GM18511 (cell line): ENCODE results near the gene PHLDB3.
A peak's percentile ranks its signal among the peaks of the same experiment; 100 is the strongest.
"Not testable (repeated sequence)": the region's sequence is repeated elsewhere in the genome, so short reads cannot be mapped to it uniquely, and the experiment has no call there.

ENCODE experiments used
- ATAC-seq: cut with Tn5 transposase; IDR thresholded peaks from one replicate; pipeline ENCODE4 v1.9.1; 2021; ENCODE audit warnings: mild to moderate bottlenecking, moderate library complexity; ENCODE audit not compliant: unreplicated experiment

Gene PHLDB3

DNA sequence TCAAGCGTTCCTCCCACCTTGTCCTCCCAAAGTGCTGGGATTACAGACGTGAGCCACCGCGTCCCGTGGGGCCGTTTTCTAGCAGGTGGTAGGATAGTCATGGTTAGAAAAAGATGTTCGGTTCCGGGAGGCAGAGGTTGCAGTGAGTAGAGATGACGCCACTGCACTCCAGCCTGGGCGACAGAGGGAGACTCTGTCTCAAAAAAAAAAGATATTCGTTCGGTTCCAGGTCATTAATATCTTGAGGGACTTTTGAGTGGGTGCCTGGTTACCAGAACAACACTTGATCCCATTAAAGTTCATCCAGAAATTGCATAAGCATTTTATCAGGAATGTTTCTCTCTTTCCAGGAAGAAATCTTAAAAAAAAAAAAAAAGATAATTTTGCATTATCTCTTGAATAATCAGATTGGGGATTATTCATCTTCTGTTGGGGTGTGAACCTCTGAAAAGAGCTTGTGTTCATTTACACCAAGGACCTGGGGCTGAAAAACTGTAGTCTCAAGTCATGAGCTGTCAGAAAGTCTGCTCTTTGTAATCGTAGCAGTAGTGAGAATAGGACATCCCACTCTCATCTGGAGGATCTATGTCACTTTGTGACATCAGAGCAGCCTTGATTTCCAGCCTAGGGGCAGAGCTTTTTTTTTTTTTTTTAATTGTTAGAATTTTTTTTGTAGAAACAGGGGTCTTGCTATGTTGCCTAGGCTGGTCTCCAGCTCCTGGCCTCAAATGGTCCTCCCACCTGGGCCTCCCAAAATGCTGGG, 23.5 kb upstream of the PHLDB3 start:
- no peak for ATAC-seq

DNA sequence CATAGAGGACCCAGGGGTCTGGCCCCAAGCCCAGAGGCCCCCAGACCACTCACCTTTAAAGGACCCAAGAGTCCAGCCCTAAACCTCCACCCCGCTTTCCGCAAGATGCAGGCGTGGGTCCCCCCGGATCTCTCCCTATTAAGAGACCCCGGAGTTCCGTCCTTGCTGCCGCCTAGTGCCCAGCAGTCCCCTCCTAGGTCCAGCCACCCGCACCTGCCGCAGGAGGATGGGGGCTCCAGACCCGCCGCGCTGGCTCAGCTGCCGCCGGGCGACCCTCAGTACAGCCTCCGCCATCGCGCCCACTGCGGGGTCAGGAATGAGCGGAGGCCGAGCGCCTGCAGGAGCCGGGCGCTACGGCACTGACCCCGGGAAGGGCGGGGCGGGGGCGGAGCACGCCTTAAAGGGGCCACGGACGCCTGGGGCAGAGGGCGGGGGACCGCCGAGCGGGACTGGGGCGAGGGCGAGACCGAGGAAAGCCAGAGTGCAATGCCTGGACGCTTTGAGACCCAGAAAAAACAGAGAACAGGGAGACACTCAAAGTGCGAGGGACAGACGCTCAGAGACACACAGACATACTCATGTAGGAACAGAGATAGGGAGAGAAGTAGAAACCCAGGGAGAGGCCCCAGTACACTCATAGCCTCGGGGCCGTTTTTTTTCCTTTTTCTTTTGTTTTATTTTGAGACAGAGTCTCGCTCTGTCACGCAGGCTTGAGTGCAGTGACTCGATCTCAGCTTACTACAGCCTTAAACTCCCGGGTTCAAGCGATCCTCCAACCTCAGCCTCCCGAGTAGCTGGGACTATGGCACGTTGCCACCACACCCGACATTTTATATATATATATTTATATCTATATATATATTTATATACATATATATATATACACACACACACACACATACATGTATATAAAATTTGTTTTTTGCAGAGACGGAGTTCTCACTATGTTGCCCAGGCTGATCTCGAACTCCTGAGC, 22.6 kb upstream of the PHLDB3 start, which contains the start of gene ETHE1:
TSS of gene ETHE1 (minus strand) at position 318 of the 976 bp plus-strand sequence. CDS start at position 294, 24 bp downstream.
- ATAC-seq: peak; percentile 75

GRCh38 chr19:43525836-43526771, 21.6 kb upstream of the PHLDB3 start:
- no peak for ATAC-seq

DNA sequence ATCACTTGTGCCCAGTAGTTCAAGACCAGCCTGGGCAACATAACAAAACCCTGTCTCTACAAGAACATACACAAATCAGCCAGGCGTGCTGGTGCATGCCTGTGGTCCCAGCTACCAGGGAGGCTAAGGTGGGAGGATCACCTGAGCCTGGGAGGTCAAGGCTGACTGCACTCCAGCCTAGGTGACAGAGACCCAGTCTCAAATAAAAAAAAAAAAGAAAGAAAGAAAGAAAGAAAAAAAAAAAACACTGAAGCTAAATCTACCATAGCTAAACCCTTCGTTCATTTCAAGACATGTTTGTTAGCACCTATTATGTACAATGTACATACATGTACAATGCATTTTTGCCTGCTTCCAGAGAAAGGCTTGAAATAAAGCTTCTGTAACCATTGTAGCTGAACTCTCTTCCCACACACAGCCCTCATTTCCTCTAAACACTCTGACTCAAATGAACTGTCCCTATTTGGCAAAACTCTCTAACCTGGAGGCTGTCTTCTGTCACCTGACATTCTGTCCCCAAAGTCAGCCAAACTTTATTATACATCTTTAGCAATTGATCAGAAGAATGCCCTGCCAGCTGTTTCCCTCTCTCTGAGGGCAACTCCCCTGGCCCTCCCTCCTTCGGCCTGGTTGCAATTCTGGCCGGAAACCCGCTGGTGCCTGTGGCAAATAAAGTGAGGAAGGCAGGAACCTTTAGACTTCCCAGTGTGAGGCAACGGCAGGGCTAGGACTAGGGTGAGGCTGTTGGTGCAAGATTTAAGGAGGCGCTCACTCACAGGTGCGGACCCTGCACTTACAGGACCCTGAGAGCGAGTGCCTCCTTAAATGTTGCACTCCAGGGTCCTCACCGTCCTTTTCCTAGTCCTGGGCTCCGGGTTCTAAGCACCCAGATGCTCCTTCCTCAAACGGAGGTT, 20.6 kb upstream of the PHLDB3 start:
- ATAC-seq: peak; percentile 47

DNA sequence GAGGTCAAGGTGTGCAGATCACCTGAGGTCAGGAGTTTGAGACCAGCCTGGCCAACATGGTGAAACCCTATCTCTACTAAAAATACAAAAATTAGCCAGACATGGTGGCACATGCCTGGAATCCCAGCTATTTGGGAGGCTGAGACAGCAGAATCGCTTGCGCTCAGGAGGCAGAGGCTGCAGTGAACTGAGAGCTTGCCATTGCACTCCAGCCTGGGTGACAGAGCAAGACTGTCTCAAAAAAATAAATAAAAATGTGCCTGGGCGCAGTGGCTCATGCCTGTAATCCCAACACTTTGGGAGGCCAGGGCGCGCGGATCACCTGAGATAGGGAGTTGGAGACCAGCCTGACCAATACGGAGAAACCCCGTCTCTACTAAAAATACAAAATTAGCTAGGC, 19.1 kb upstream of the PHLDB3 start:
- ATAC-seq: not testable (repeated sequence)

DNA sequence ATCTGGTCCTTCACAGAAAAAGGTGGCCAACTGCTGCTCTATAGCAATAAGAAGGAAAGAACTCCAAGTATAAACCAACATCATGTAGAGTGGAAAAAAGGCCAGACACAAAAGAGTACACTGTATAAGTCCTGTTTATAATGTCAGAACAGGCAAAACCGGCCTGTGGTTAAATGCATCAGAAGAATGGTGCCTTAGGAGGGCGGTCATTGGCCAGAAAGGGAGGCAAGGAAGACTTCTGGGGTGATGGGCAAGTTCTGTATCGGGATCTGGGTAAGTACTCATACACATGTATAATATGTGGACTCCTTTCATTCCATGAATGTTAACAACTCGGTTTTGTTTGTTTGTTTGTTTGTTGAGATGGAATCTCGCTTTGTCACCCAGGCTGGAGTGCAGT, 18.4 kb upstream of the PHLDB3 start:
- ATAC-seq: no peak

DNA sequence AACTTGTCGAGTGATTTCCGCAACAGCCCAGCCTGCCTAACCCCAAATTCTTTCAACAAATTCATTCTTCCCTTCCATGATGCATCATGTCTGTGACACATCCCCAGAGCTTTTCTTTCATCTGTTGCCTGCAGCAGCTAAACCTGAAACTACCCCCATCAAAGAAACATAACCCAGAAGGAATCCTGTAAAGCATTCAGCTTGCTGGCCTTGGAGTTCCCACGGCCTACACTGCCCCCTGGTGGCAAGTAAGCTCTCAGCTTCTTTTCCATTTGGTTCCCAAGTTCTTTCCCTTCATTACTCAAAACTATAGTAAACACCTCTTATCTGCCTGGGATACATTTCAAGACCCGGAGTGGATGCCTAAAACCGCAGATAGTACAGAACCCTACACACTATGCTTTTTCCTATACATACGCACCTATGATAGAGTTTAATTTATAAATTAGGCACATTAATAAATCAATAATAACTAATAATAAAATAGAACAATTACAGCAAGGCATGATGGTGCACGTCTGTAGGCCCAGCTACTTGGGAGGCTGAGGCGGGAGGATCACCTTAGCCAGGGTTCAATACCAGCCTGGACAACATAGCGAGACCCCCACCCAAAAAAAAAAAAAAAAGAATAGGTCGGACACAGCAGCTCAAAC, 15.0 kb upstream of the PHLDB3 start:
- no peak for ATAC-seq

- ATAC-seq: no peak
These were observed 13.5 kb upstream of the PHLDB3 start for GRCh38 chr19:43518051-43518450.

GRCh38 chr19:43512399-43512798, 7.9 kb upstream of the PHLDB3 start:
- not testable (repeated sequence) for ATAC-seq

- ATAC-seq: no peak
These were observed 6.8 kb upstream of the PHLDB3 start for GRCh38 chr19:43511324-43511723.

DNA sequence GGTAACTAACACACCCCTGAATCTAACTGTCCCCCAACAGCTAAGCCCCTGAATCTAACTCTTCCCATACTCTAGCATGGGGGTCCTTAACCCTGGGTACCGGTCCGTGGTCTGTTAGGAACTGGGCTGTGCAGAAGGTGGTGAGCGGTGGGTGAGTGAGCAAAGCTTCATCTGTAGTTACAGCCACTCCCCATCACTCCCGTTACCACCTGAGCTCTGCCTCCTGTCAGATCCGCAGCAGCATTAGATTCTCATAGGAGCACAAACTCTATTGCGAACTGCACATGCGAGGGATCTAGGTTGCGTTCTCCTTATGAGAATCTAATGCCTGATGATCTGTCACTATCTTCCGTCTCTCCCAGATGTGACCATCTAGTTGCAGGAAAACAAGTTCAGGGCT, 6.2 kb upstream of the PHLDB3 start:
- no peak for ATAC-seq

DNA sequence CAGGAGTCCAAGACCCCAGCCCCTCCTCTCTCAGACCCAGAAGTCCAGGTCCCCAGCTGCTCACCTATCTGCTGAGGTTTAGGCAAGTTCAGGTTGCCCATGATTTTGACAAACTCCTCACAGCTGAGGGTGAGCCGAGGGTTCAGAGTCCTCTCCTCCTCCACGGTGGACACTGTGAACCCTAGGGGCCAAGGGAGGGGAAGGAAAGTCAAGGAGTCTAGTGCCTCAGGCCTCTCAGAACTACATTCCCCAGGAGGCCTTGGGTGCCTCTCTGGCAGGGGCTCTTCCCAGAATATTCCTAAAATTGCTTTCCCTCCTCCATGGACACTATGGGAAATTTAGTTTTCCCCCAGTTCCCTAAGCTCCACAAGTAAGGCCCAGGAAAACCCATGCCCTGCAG, 3.3 kb upstream of the PHLDB3 start:
- ATAC-seq: no peak

GRCh38 chr19:43506629-43507028, 2.1 kb upstream of the PHLDB3 start:
- no peak for ATAC-seq

- no peak for ATAC-seq
These were observed 1.4 kb upstream of the PHLDB3 start for GRCh38 chr19:43505941-43506340.

DNA sequence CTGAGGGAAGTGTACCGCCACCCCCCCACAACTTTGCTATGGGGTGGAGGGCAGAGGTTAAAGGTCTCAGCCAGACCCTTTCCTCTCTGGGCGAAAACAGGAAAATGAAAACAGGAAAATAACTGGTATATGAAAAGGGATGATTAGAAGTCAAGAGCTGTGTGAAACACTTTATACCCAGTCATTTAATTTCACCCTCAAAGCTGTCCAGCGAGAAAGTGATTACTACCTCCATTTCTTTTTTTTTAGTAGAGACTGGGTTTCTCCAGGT, 575 bp upstream of the PHLDB3 start:
- ATAC-seq: no peak

DNA sequence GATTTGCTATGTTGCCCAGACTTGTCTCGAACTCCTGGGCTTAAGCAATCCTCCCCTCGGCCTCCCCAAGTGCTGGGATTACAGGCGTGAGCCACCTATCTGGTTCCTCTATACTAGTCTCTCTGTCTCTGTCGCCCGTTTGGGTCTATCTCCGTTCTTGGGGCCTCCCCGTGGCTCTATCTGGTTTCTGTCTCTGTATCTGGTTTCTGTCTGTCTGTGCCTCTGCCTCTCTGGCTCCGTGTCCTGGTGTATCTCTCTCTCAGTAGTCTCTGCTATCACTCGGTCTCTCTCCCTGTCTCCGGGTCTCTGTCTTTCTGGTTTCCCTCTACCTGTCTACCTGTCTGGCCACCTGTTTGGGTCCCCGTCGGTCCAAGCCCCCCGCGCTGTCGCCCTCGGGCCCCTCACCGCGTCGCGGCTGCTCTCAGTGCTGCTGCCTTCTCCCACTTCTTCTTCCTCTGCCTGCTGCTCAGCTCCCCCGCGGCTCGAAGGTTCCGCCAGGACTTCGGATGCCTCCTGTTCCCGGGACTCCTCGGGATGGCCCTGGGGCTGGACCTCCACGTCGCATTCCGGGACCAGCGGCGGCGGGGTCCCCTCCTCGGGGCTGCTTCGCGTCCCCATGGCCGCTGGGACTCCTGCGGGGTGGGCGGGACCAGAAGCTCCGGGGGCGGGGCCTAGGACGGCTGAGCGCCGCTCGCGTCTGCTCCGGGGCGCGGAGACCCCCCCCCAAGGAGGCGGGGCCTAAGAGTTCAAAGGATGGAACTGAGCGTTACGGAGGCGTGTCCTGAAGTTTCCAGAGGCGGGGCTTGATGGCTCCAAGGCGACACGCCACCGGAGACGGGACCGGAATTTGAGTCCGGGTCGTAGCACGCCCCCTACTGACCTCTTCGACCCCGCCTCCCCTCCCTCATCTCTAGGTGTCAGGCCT, 783 bp downstream of the PHLDB3 start:
- ATAC-seq: peak; percentile 89

GRCh38 chr19:43502419-43502976, 2.0 kb downstream of the PHLDB3 start:
- ATAC-seq: no peak
